Measurements from ENCODE around the gene SETBP1. TPM values are rescaled to one million over a fixed set of nuclear protein-coding genes. Genes with fewer than 3 reads are reported as not detected.

Gene SETBP1
- total and polyA plus RNA-seq, 2 of the 4 experiments (the other 2 are of a cell fraction), result 0.19 to 0.36 TPM

DNA sequence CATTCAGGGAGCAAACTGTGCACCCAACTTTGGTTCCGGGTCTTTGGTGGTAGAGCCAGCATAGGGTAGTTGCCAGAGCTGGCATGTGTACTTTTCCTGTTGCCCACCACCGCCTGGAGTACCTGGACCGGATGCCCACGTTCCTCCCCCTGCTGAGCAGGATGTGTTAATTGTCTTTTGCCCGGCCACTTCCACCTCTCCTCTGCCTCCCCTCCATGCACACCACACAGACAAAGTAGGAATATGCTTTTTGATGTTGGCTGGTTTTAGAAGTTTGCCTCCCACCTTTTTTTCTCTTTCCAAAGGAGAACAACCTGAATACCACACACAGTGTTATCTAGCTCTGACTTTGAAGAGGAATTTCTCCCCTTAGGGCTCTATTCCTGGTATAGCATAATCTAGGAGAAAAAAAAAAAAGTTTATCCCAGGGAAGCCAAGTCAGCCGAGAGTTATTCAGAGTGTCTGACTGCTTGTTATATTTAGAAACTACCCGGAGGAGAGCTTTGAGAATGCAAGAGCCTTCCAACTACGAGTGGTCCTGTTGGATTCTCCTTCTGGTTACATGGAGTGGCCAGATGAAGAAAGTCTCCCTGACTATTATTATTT is 111.9 kb downstream of the SETBP1 start:
- Histone ChIP-seq H3K9me1 (ENCODE audit: insufficient read depth, low read length) (peaks cover 3% of the 10 kb centered on the region; the same call in 1 of the 2 replicates), H4K8ac (ENCODE audit: low read depth in 2 of 2, low read length in 2 of 2) (no peak overlapping the region), H3K27me3 (ENCODE audit: control insufficient read depth, insufficient read depth, low read length) (no peaks in the 10 kb centered on the region), H3K4me1 (ENCODE audit: control insufficient read depth, insufficient read depth, low read length) (peaks cover 3% of the 10 kb centered on the region; the same call in 1 of the 2 replicates), H2BK20ac (ENCODE audit: low read depth, low read length) (no peak overlapping the region), H3K18ac (ENCODE audit: low read depth, low read length) (no peak overlapping the region; the same call in 1 of the 2 replicates), H2AK5ac (ENCODE audit: low read depth, low read length) (no peak overlapping the region), H2BK120ac (ENCODE audit: low read depth, low read length) (no peak overlapping the region), H2BK15ac (ENCODE audit: low read depth, low read length) (no peak overlapping the region), H4K20me1 (ENCODE audit: insufficient read depth, low read length) (no peaks in the 10 kb centered on the region), H3K36me3 (ENCODE audit: control insufficient read depth, insufficient read depth, low read length) (no peaks in the 10 kb centered on the region), H4K91ac (ENCODE audit: insufficient read depth, low read depth, low read length) (no peak overlapping the region), H3K4me3 (ENCODE audit: insufficient read depth, low read depth, low read length) (no peak overlapping the region), H3K4ac (ENCODE audit: low read depth, low read length) (peak overlapping the region; percentile 17; the same call in 1 of the 2 replicates), H3K9ac (ENCODE audit: low read depth, low read length) (no peak overlapping the region), H2BK5ac (ENCODE audit: low read depth, low read length, poor library complexity, severe bottlenecking) (no peak overlapping the region), H3K79me1 (ENCODE audit: low read depth in 1 of 2, low read length in 2 of 2) (no peaks in the 10 kb centered on the region), H2AK9ac (replicated peaks; ENCODE audit: low read depth, low read length, poor library complexity) (no peak overlapping the region), H3K56ac (ENCODE audit: extremely low read depth, insufficient read depth, low read length) (no peak overlapping the region), H2AFZ (replicated peaks; ENCODE audit: low read length, poor library complexity) (no peak overlapping the region), H3K27ac (ENCODE audit: insufficient read depth, low read length) (no peak overlapping the region), H4K5ac (ENCODE audit: low read depth, low read length) (no peak overlapping the region), H3K4me2 (ENCODE audit: low read depth, low read length) (no peak overlapping the region), H3K14ac (replicated peaks; ENCODE audit: low read depth, low read length) (no peak overlapping the region), H3K9me3 (ENCODE audit: control insufficient read depth, insufficient read depth, low read length) (no peaks in the 10 kb centered on the region), H3K23ac (ENCODE audit: low read depth, low read length) (no peak overlapping the region)
- in situ Hi-C loops (cut with MboI; ENCODE audit: low sequenced_read_pairs), result no loop called here
- intact Hi-C loops (cut with micrococcal nuclease), result no loop called here
- dilution Hi-C loops (cut with HindIII; ENCODE audit: low sequenced_read_pairs, unreplicated experiment), result no loop called here
- ChIA-PET CTCF (no interaction called here), POLR2A (ENCODE audit: unreplicated experiment) (no interaction called here)
- DNase-seq, result peak; percentile 19
- WGBS, 2 experiments (ENCODE audit: extremely low coverage in 2 of 2, insufficient read length in 1 of 2), result no CpG with 5 or more reads among the region's 8 CpGs
- BruUV-seq (replicated peaks), result no TSS peak
- TF ChIP-seq NFE2L2 (IDR thresholded peaks at IDR 0.05; ENCODE audit: low read depth, low read length) (no peak), MAFK (IDR thresholded peaks at IDR 0.05; ENCODE audit: low read depth, low read length) (no peak), SMC3 (IDR thresholded peaks at IDR 0.05; ENCODE audit: low read depth, low read length) (no peak), CHD1 (IDR thresholded peaks at IDR 0.05; ENCODE audit: low read depth, low read length) (no peak), RAD21 (IDR thresholded peaks at IDR 0.05; ENCODE audit: low read length) (no peak), FOS (IDR thresholded peaks at IDR 0.05; ENCODE audit: low read depth, low read length) (no peak), MAZ (IDR thresholded peaks at IDR 0.05; ENCODE audit: borderline replicate concordance, low read depth, low read length) (no peak), BHLHE40 (IDR thresholded peaks at IDR 0.05; ENCODE audit: low read depth, low read length) (no peak), CTCF (conservative IDR thresholded peaks at IDR 0.05; ENCODE audit: low read depth, low read length) (no peak), RCOR1 (IDR thresholded peaks at IDR 0.05; ENCODE audit: insufficient replicate concordance, low read length) (no peak), CEBPB (IDR thresholded peaks at IDR 0.05; ENCODE audit: low read depth, low read length) (no peak), ELK1 (IDR thresholded peaks at IDR 0.05; ENCODE audit: borderline replicate concordance, low read depth, low read length) (no peak), RFX5 (IDR thresholded peaks at IDR 0.05; ENCODE audit: low read depth, low read length) (no peak), POLR2A (IDR thresholded peaks at IDR 0.05; ENCODE audit: low read depth, low read length) (no peak), MXI1 (IDR thresholded peaks at IDR 0.05; ENCODE audit: borderline replicate concordance, low read depth, low read length) (no peak)
- TF ChIP-seq, protein P1, sequence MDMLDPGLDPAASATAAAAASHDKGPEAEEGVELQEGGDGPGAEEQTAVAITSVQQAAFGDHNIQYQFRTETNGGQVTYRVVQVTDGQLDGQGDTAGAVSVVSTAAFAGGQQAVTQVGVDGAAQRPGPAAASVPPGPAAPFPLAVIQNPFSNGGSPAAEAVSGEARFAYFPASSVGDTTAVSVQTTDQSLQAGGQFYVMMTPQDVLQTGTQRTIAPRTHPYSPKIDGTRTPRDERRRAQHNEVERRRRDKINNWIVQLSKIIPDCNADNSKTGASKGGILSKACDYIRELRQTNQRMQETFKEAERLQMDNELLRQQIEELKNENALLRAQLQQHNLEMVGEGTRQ (IDR thresholded peaks at IDR 0.05; ENCODE audit: low read depth, low read length), result no peak
- ATAC-seq (ENCODE audit: low read depth), result peak; percentile 32

Measured in IMR-90 (cell line).